ENCODE data around the gene SGIP1.
"Not testable (repeated sequence)": the region's sequence is repeated elsewhere in the genome, so short reads cannot be mapped to it uniquely, and the experiment has no call there.

Gene SGIP1

GRCh38 chr1:66758241-66758755, 224.3 kb downstream of the SGIP1 start:
- FAIRE-seq: peak; percentile 97

DNA sequence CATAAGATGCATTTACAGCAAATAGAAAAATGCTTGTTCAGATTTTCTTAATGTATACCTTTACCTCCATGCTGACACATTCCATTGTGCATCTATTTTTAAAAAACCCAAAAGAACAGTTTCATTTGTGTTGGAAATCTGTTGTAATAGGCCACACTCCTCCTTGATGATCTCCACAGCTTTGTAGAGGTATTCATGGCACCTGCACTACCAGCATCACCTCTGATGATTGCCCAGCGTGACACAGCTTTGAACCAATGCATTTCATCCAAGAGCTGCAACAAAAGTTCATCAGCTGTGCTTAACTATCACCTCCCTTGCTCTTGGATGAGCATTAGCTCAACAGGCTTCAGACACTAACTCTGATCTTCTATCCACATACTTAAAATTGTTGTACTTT, 226.6 kb downstream of the SGIP1 start:
- DNase-seq (ENCODE audit: insufficient read length, low spot score): no peak
- no peak for FAIRE-seq

More at GRCh38 chr1:66758241-66758755, 224.3 kb downstream of the SGIP1 start:
- DNase-seq (ENCODE audit: insufficient read length, low spot score): peak; percentile 26

GRCh38 chr1:66761221-66761620, 227.3 kb downstream of the SGIP1 start:
- FAIRE-seq (no peak), DNase-seq (ENCODE audit: insufficient read length, low spot score) (no peak)

- FAIRE-seq: peak; percentile 33
- DNase-seq (ENCODE audit: insufficient read length, low spot score): no peak
These were observed 231.1 kb downstream of the SGIP1 start for GRCh38 chr1:66764994-66765578.

- no peak for FAIRE-seq
These were observed 233.7 kb downstream of the SGIP1 start for GRCh38 chr1:66767626-66768025.

GRCh38 chr1:66768965-66769364, 235.0 kb downstream of the SGIP1 start:
- no peak for FAIRE-seq
- no peak for DNase-seq (ENCODE audit: insufficient read length, low spot score)

More at GRCh38 chr1:66767626-66768025, 233.7 kb downstream of the SGIP1 start:
- DNase-seq (ENCODE audit: insufficient read length, low spot score): no peak

DNA sequence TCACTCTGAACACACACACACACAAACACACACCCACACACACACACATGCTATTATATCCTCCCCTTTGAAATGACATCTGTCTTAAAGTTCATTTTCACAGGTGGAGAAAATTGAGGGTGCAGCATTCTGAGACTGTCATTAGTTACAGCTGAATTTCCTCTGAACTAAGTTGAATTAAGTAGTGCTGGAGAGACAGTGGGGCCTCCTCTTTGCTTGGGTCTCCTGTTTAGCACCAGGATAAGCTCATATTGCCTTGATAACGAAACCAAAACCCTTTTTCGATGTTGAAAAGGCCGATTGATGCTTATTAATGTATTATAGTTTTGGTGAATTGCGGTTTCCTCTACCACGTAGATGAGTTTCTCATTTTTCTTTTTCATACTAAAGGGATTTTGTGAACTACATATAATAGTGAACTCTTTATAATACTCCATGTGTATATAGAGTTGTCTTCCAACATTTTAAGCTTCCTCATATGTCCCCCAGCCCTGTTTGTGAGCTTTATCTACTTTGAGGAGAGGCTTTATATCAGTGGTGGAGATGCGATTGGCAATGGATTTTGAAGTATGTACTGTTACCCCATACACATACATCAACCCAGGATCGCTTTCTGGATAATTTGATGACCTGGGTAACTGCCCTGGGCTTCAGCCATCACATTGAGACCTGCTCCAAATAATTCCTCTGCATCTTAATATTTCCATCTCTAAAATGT, 235.7 kb downstream of the SGIP1 start:
- no peak for FAIRE-seq

GRCh38 chr1:66770240-66770639, 236.3 kb downstream of the SGIP1 start:
- FAIRE-seq (no peak), DNase-seq (ENCODE audit: insufficient read length, low spot score) (no peak)

More for the DNA sequence above, 235.7 kb downstream of the SGIP1 start:
- no peak for DNase-seq (ENCODE audit: insufficient read length, low spot score)

GRCh38 chr1:66770694-66771093, 236.7 kb downstream of the SGIP1 start:
- FAIRE-seq: no peak
- DNase-seq (ENCODE audit: insufficient read length, low spot score): no peak

- FAIRE-seq (peak; percentile 4), DNase-seq (ENCODE audit: insufficient read length, low spot score) (no peak)
These were observed 239.3 kb downstream of the SGIP1 start for GRCh38 chr1:66773227-66773626.

DNA sequence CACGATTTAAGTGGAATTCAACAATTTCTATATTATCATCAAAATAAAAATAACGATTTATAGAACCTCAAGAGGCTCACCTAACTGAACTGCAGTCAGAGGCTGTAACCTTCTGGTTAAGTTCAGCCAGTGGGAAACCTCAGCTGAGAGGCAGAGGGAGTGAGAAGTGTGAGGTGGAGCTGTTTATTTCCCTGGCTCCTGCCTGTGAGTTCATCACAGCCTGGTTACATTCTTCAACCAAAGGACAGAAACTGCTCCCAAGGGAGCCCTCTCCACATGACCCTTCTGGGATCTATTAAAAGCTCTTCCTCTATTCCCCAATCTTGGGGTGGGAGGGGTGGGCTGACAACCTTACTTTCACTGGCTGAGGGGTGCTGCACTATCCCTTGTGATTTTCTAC, 240.5 kb downstream of the SGIP1 start:
- FAIRE-seq (no peak), DNase-seq (ENCODE audit: insufficient read length, low spot score) (no peak)

GRCh38 chr1:66775646-66776045, 241.7 kb downstream of the SGIP1 start:
- FAIRE-seq (no peak), DNase-seq (ENCODE audit: insufficient read length, low spot score) (no peak)

DNA sequence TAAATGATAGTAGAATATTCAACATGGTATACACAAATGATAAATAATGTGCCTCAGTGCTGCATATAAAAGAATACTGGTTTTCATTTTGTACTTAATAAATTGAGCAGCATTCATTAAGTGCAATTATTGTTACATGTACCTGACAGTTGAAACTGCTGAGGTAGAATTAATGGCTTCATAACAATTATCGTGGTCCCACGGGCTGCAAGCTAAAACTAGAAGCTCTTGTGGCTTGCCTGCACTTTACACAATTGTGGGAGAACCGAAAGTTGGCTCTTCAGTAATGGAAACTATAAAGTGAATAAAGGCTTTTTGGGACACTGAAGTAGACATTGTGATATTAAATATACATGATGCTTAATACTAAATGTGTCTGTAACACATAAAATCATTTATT, 243.9 kb downstream of the SGIP1 start:
- no peak for DNase-seq (ENCODE audit: insufficient read length, low spot score)
- FAIRE-seq: no peak

- FAIRE-seq (peak; percentile 60), DNase-seq (ENCODE audit: insufficient read length, low spot score) (no peak)
These were observed 244.3 kb downstream of the SGIP1 start for GRCh38 chr1:66778266-66778665.

- no peak for FAIRE-seq
- DNase-seq (ENCODE audit: insufficient read length, low spot score): no peak
These were observed 245.0 kb downstream of the SGIP1 start for GRCh38 chr1:66778969-66779368.

DNA sequence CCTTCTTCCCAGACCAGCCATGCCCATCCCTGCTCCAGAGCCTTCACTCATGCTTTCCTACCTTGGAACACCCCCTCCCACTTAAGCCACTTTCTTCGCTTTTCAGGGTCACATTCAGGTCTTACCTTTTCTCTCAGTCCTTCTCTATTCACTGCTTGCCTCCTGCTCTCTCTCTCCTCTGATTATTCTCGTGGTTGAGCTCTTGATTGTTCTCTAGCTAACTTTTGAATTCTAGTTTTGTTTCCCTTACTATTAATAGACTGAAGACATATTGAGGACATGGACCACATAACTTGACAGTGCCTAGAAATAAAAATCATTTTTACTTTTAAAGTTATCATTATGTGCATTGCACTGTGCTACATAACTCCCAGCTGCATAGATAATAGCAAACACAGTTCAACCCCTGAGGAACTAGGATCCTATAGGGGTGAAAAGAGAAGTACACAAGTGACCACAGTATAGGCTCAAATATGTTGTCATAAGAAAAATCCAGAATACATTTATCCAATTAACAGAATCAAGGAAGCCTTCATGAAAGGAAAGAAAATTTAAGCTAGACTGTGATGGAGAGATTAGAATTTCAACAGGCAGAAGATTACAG, 245.6 kb downstream of the SGIP1 start:
- DNase-seq (ENCODE audit: insufficient read length, low spot score): no peak
- no peak for FAIRE-seq

DNA sequence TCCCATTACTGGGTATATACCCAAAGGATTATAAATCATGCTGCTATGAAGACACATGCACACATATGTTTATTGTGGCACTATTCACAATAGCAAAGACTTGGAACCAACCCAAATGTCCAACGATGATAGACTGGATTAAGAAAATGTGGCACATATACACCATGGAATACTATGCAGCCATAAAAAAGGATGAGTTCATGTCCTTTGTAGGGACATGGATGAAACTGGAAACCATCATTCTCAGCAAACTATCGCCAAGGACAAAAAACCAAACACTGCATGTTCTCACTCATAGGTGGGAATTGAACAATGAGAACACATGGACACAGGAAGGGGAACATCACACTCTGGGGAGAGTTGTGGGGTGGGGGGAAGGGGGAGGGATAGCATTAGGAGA, 251.8 kb downstream of the SGIP1 start:
- not testable (repeated sequence) for DNase-seq (ENCODE audit: insufficient read length, low spot score); FAIRE-seq

DNA sequence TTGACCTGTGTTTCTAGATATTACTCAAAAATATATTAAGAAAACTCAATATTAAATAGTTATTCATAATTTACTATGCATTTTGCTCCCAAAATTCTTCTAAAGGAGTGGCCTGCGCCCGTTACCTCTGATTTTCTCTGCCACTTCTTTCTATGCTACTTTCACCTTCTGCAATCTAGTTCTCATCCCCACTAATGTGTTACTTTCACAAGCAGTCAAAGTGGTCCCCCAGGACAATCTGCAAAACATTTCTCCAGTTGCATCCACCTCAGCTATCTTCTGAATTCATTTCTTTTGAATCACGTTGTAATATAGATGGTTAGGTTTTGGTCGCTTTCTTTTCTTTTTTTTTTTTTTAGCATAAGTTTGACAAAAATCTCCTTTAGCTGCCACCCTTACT, 253.7 kb downstream of the SGIP1 start:
- FAIRE-seq (no peak), DNase-seq (ENCODE audit: insufficient read length, low spot score) (no peak)

DNA sequence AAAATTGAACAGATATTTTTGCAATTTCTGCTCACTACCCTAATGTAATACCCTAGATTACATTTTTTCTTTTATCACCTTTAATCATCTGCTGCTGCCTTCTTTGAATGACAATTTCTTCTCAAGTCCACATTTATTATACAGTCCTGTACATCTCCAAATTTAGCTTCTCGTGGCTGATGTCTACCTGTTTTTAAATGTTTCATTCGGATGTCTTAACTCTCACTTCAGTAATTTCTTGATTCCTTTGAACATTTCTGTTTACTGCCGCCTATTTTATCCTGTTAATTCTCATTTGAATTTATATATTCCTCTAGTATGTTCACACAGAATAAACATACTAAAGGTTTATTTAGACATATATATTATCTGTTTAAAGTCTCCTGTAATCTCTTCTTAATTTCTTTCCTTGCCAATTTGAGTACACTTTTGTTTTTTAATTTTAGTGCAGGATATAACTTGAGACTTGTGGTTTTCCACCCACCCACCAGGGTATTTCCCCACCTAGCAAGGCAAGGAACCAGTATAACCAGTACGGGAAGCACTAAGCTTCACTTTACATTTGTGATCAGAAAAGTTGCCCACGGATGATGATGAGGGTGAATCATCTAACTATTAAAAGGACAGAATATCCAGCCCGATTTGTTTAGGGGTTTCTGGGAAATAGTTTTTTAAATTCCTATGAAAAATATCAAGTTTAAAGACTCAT, 254.4 kb downstream of the SGIP1 start:
- DNase-seq (ENCODE audit: insufficient read length, low spot score) (no peak), FAIRE-seq (peak; percentile 53)

DNA sequence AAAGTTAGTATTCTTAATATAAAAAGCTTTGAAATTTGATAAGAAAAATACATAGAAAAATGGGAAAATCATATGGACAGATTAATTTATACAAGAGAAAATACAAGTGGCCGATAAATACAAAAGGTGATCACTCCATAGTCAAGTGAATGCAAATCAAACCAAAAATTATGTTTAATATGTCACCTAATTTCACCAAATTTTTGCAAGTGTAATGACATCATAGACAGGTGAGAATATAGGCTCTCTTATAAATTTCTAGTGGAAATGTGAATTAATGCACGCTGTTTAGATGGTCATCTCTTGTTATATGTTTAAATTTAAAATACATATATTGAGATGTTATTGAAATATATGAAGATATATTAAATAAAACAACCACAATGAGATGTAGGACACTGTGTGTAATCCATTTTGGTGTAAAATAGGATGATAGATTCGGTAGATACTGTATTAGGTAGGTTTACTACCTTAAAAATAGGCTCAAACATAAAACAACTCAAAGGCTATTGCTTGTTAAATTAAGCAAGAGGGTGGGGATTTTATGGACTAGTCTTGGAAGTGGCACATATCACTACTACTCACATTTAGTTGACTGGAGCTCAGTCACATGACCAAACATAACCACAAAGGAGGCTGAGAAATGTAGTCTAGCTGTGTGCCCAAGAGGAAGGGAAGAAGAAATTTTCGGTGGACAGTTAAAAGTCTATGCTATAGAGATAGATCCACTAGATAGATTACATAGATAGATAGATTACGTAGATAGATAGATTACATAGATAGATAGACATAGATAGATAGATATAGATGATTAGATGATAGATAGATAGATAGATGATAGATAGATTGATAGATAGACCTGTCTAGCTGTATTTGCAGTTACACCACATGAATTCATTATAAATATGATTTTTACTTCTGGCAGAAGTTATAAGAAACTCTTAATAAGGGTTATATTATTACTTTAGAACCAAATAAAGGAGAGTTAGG, 258.0 kb downstream of the SGIP1 start:
- FAIRE-seq: no peak
- DNase-seq (ENCODE audit: insufficient read length, low spot score): no peak
